ENCODE results near the gene DNAL1.
"Not testable (repeated sequence)": the region's sequence is repeated elsewhere in the genome, so short reads cannot be mapped to it uniquely, and the experiment has no call there.

Gene DNAL1

GRCh38 chr14:73645248-73645610 is 443 bp downstream of the DNAL1 start:
- DNase-seq, result no peak

GRCh38 chr14:73651005-73651404 is 6.2 kb downstream of the DNAL1 start:
- no peak for DNase-seq

GRCh38 chr14:73655851-73656250 is 11.1 kb downstream of the DNAL1 start:
- DNase-seq, result no peak

GRCh38 chr14:73659202-73659601 is 14.4 kb downstream of the DNAL1 start:
- DNase-seq, result not testable (repeated sequence)

DNA sequence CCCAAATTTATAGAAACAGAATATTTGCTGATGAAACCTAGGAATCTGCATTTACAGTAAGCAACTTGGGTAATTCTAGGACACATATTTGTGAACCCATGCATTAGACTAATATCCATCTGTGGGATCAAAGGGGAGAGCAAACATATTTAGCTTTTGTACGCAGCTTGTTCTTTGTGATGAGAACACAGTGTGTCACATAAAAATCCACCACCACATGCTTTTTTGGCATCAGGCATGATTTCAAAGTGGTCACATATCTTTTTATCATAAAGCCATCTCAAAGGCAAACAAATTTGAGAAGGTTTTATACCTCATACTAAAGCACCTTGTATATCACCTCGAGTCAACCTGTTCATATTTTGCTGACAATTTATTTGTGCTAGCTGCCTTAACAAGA is 15.7 kb downstream of the DNAL1 start:
- DNase-seq, result no peak

GRCh38 chr14:73661872-73662271 is 17.1 kb downstream of the DNAL1 start:
- DNase-seq, result no peak

DNA sequence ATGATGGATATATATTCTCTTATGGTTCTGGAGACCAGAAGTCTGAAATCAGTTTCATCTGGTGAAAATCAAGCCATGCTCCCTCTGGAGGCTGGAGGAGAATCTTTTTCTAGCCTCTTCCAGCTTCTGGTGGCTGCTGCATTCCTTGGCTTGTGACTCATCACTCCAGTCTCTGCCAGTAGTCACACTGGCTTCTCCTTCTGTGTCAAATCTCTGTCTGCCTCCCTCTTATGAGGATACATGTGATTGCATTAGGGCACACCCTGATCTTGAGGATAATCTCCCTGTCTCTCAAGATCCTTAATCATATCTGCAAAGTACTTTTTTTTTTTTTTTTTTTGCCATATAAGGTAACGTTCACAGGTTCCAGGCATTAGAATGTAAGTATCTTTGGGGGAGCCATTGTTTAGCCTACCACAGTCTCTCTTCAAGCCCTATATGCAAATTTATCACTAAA is 17.7 kb downstream of the DNAL1 start:
- DNase-seq, result no peak

DNA sequence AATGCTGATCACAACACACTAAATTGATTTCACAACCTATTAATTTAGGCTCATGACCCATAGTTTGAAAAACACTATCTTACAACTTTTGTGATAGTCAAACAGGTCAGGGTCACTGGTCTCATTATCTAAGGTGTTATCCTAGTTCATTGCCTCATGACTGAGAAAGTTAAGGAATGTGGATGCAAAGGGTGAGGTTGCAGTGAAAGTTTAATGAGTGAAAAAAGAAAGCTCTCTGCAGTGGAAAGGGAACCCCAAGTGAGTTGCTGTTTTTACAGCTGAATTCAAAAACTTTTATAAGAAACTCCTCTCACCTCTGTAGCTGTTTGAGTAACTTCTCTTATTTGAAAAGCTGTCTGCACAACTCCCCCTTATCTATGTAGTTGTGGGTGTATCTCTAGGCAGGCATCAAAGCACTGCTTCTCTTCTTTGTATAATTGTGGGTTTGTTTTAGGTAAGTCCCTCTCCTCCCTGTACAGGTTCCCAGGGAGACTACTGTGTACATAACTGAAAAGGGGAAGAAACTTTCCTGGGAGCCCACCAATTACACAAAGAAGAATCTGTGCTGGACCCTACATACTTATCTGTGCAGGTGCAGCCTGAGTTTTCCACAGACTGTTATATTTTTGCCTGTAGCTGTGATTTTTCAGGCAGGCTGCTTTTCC is 18.9 kb downstream of the DNAL1 start:
- DNase-seq, result no peak

DNA sequence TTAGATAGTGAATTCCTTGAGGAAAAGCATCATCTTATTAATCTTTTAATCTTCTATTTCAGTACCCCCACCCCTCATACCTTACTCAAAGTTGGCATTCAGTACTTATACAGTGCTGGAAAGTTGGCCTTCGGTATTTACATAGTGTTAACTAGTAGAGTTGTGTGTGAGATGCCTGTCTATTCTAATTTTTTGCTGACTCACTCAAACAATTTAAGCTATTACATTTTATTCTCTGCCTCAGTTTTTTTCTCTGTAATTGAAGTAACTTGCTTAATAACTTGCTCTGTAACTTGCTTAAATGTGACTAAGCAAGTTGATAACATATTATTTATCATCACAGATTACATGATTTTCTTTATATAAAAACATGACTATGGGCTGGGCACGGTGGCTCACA is 20.3 kb downstream of the DNAL1 start:
- no peak for DNase-seq

DNA sequence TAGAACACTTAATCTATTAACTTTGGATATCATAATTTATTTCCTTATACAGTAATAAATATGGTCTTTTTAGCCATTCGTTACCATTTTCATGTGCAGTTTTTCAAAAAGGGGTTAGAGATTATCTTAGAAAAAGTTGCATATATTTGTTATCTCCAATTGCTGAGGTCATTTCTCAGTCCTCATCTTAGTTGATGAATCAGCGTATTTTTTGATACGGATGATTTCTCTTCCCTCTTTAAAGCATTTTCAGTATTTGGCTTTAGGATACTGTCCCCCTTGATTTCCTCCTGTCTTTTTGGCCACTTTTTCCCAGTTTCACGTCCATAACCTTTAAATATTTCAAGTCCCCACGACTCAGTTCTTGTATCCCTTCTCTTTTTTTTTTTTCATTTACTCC is 21.8 kb downstream of the DNAL1 start:
- no peak for DNase-seq

GRCh38 chr14:73667854-73668253 is 23.1 kb downstream of the DNAL1 start:
- DNase-seq, result no peak

GRCh38 chr14:73674986-73675385 is 30.2 kb downstream of the DNAL1 start:
- DNase-seq, result no peak

DNA sequence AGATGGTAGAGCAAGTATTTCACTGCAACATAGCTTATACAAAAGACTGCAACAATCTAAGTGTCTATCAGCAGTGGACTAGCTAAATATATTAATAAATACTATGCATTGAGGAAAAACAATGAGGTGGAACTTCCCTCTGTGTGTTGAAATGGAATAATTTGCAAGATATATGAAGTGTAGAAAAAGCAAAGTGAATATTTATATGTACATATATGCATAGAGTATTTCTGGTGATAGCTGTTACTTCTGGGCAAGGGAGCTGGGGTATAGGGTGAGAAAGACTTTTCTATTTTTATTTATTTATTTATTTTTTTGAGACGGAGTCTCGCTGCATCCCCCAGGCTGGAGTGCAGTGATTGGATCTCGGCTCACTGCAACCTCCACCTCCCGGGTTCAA is 33.9 kb downstream of the DNAL1 start:
- no peak for DNase-seq

DNA sequence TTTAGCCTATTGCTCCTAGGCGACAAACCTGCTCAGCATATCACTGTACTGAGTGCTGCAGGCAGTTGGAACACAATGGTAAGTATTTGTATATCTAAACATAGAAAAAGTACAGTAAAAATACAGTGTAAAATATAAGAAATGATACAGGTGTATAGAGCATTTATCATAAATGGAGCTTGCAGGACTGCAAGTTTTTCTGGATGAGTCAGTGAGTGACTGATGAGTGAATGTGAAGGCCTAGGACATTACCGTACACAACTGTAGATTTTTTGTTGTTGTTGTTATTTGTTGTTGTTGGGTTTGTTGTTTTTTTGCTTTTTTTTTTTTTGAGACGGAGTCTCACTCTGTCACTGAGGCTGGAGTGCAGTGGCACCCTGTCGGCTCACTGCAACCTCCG is 36.0 kb downstream of the DNAL1 start:
- DNase-seq, result no peak

GRCh38 chr14:73684627-73685026 is 39.8 kb downstream of the DNAL1 start:
- no peak for DNase-seq

GRCh38 chr14:73685328-73685727 is 40.5 kb downstream of the DNAL1 start:
- DNase-seq, result no peak

- DNase-seq, result no peak
These were observed 42.1 kb downstream of the DNAL1 start for GRCh38 chr14:73686901-73687300.

GRCh38 chr14:73694083-73694482 is 49.3 kb downstream of the DNAL1 start:
- no peak for DNase-seq

DNA sequence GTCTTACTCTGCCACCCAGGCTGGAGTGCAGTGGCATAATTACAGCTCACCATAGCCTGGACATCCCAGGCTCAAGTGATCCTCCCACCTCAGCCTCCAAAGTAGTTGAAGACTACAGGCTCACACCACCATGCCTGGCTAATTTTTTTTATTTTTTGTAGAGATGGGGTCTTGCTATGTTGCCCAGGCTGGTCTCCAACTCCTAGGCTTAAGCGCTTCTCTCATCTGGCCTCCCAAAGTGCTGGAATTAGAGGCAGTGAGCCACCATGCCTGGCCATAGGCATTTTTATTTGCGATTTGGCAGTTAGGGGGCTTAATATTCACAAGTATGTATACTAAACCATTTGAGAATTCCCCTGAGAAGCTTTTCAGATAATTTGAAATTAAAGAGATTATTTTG is 50.3 kb downstream of the DNAL1 start:
- no peak for DNase-seq

DNA sequence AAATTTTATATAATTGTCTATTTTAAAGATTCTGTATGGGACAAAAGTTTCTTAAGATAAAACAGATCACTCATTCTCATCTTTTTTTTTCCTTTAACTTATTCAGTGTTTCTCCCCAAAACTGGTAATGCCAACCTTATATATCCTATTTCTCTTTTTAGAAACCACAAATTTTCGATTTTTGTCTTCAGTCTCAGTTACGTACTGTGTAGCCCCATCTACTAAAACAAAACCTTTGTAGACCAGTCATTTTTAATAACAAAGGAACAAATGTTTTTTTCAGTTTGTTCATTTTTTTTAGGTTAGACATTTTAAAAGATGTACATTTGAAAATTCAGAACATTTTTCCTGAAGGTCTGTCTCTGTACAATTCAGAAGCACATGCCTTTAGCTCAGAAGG is 51.2 kb downstream of the DNAL1 start:
- no peak for DNase-seq

DNA sequence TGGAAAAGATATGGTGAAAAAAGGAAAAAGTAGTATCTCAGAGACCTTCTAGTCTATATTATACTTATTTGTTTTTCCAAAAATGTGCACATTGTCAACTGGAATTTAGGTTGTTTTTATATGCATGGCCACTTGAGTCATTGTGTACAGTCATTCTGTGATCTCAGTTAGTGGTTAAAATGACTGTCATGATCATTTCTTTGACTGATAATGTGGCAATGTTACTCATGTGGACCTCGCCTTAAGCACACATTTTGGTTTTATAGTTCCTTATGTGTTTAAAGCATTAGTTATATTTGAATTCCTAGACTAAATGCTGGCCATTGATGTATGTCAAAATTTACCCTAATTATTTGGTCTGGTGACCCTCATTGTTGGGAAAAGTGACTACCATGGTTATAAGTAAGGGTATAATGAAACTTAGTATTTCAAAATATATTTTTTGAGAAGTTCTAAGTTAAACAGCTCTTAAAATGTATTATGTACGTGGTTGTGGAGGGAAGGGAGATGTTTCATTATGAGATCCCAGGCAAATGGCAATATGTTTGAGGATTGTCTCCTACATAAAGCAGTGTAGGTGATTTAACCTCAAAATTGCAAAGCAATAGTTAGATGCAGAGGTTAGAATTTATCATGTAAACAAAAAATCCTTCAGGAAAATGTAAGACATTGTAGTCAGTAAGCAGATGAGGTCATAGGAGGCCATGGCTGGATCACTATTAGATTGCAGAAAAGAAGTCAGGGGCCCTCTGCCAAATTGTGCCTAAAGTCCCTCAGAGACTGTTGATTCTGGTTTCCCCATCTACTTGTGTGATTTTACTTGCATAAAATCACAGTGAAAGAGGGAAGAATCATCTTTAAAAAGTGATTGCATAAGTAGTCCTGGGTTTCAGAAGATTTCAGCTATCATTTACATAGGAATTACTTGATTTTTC is 51.9 kb downstream of the DNAL1 start:
- DNase-seq, result no peak

DNA sequence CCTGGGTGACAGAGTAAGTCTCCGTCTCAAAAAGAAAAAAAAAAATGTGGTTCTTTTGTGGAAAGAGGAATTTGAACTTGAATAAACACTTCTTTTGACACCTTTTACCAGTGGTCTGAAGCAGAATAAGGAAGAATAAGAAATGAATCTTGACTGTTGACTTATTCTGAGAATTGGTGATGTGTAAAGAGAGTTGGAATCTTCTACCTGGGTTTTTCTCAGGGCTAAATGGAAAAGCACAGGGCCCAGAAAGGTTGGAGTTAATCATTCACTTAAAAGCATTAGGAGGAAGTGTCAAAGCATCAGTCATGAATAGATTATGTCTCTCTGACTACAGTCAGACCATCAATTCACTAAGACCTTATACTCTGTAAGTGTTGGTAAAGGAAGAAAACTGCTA is 55.5 kb downstream of the DNAL1 start:
- DNase-seq, result no peak

- not testable (repeated sequence) for DNase-seq
These were observed 63.3 kb downstream of the DNAL1 start for GRCh38 chr14:73708076-73708475.

- DNase-seq, result no peak
These were observed 65.2 kb downstream of the DNAL1 start for GRCh38 chr14:73709904-73710469.
